K562 (cell line): ENCODE measurements around the gene EML3. TPM values are rescaled to one million over a fixed set of nuclear protein-coding genes. Genes with fewer than 3 reads are reported as not detected.

Experiments used
- RB1 ChIP-seq: fragments of 450-650 bp; IDR thresholded peaks from 2 replicates; pipeline ENCODE4 v1.6.1; 2017; ENCODE audit warnings: low read depth, mild to moderate bottlenecking
- ZBTB7A ChIP-seq: IDR thresholded peaks from 2 replicates; pipeline ENCODE4 v1.6.1; 2011; ENCODE audit warnings: low read depth, mild to moderate bottlenecking, low read length, moderate library complexity, borderline replicate concordance; ENCODE audit not compliant: control insufficient read depth
- ZNF609 ChIP-seq: sonication (generic); formaldehyde crosslinking; IDR thresholded peaks from 2 replicates; pipeline ENCODE4 v1.8.1; 2023; ENCODE audit warnings: missing genetic modification reagents, mild to moderate bottlenecking, borderline replicate concordance
- polyA plus RNA-seq, 8 experiments: library from polyadenylated mRNA; depleted of rRNA in 4 of 8; stranded (reverse) in 5 of 8; unstranded in 3 of 8; fragments of >200 nt; fragmentation: Nextera tagmentation in 2 of 8; fragmentation: Illumina TruSeq in 1 of 8; extraction: Ambion mirVana in 2 of 8; extraction: Trizol in 1 of 8; gene quantifications; 2 replicates each; pipeline versions ENCODE4 v1.2.1 to v1.2.3, GENCODE V29; 2011 to 2014; ENCODE audit warnings: inconsistent platforms in 1 of 8, missing spikeins in 1 of 8
- total RNA-seq, 7 experiments: library from RNA; depleted of rRNA in 6 of 7; stranded (reverse); fragments of >200 nt in 6 of 7; fragmentation: Illumina TruSeq in 2 of 7; extraction: Trizol in 2 of 7; gene quantifications; 2 replicates each; pipeline versions ENCODE4 v1.2.1 to v1.2.3, GENCODE V29; 2011 to 2021; ENCODE audit warnings: low replicate concordance in 1 of 7
- TF ChIP-seq, protein P1 (sequence below): fragments of 200-600 bp; sonication (generic); IDR thresholded peaks from one replicate; pipeline ENCODE4 v1.6.1; 2012; ENCODE audit warnings: mild to moderate bottlenecking, low read depth, low read length, inconsistent platforms
- TF ChIP-seq, protein P2 (sequence below), 2 experiments: fragments of 450-650 bp in 1 of 2; sonication (generic) in 1 of 2; formaldehyde crosslinking in 1 of 2; IDR thresholded peaks in 1 of 2; conservative IDR thresholded peaks in 1 of 2; 2 replicates each; pipeline versions ENCODE4 v1.6.1 to v1.8.1; 2016 to 2023; ENCODE audit warnings: mild to moderate bottlenecking in 2 of 2, moderate library complexity in 2 of 2, inconsistent platforms in 1 of 2, missing genetic modification reagents in 1 of 2

Gene EML3
- total and polyA plus RNA-seq, 9 of the 15 experiments (the other 6 are each of a cell fraction or from before 2014, with no cell fraction given), result 0.32 to 90.5 (median 26.4) TPM

DNA sequence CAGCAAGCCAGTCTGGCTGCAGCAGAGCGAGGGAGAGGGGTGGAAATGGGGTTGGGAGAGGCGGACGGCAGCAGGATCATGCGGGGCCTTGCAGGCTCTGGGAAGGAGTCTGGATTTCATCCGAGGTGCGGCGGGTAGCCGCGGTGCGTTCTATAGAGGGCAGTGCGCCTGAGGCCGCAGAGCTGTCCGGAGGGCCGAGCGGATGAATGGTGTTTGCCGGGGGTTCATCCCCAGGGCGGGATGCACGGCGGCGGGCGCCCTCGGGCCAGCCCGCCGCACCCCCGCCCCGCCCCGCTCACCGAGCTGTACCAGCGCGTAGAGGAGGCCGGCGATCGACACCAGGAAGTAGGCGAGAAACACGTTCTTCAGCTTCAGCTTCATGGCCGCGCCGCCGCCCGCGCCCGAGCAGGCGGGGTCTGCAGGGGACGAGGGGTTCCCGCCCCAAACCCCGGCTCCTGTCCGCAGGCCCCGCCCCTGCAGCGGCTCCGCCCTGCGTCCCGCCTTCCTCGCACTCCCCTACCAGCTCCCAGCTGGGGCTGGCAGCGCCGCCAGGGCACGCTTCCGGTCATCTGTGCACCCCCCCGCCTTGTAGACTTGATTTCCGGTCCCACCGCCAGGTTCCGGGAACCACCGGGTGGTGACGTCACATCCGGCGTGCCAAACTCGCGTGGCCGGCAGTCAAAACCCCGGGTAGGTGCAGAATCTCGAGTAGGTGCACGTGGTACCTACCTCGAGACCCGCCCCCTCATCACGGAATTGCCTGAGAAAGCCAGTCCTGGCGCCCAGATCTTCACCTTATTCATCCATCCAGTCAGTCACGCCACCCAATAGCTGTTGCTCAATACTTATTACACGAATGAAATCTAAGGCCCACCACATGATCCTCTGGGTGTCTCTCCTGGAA, 9.2 kb upstream of the EML3 start, which contains the start of gene B3GAT3 (continued):
- TF ChIP-seq, protein P1, sequence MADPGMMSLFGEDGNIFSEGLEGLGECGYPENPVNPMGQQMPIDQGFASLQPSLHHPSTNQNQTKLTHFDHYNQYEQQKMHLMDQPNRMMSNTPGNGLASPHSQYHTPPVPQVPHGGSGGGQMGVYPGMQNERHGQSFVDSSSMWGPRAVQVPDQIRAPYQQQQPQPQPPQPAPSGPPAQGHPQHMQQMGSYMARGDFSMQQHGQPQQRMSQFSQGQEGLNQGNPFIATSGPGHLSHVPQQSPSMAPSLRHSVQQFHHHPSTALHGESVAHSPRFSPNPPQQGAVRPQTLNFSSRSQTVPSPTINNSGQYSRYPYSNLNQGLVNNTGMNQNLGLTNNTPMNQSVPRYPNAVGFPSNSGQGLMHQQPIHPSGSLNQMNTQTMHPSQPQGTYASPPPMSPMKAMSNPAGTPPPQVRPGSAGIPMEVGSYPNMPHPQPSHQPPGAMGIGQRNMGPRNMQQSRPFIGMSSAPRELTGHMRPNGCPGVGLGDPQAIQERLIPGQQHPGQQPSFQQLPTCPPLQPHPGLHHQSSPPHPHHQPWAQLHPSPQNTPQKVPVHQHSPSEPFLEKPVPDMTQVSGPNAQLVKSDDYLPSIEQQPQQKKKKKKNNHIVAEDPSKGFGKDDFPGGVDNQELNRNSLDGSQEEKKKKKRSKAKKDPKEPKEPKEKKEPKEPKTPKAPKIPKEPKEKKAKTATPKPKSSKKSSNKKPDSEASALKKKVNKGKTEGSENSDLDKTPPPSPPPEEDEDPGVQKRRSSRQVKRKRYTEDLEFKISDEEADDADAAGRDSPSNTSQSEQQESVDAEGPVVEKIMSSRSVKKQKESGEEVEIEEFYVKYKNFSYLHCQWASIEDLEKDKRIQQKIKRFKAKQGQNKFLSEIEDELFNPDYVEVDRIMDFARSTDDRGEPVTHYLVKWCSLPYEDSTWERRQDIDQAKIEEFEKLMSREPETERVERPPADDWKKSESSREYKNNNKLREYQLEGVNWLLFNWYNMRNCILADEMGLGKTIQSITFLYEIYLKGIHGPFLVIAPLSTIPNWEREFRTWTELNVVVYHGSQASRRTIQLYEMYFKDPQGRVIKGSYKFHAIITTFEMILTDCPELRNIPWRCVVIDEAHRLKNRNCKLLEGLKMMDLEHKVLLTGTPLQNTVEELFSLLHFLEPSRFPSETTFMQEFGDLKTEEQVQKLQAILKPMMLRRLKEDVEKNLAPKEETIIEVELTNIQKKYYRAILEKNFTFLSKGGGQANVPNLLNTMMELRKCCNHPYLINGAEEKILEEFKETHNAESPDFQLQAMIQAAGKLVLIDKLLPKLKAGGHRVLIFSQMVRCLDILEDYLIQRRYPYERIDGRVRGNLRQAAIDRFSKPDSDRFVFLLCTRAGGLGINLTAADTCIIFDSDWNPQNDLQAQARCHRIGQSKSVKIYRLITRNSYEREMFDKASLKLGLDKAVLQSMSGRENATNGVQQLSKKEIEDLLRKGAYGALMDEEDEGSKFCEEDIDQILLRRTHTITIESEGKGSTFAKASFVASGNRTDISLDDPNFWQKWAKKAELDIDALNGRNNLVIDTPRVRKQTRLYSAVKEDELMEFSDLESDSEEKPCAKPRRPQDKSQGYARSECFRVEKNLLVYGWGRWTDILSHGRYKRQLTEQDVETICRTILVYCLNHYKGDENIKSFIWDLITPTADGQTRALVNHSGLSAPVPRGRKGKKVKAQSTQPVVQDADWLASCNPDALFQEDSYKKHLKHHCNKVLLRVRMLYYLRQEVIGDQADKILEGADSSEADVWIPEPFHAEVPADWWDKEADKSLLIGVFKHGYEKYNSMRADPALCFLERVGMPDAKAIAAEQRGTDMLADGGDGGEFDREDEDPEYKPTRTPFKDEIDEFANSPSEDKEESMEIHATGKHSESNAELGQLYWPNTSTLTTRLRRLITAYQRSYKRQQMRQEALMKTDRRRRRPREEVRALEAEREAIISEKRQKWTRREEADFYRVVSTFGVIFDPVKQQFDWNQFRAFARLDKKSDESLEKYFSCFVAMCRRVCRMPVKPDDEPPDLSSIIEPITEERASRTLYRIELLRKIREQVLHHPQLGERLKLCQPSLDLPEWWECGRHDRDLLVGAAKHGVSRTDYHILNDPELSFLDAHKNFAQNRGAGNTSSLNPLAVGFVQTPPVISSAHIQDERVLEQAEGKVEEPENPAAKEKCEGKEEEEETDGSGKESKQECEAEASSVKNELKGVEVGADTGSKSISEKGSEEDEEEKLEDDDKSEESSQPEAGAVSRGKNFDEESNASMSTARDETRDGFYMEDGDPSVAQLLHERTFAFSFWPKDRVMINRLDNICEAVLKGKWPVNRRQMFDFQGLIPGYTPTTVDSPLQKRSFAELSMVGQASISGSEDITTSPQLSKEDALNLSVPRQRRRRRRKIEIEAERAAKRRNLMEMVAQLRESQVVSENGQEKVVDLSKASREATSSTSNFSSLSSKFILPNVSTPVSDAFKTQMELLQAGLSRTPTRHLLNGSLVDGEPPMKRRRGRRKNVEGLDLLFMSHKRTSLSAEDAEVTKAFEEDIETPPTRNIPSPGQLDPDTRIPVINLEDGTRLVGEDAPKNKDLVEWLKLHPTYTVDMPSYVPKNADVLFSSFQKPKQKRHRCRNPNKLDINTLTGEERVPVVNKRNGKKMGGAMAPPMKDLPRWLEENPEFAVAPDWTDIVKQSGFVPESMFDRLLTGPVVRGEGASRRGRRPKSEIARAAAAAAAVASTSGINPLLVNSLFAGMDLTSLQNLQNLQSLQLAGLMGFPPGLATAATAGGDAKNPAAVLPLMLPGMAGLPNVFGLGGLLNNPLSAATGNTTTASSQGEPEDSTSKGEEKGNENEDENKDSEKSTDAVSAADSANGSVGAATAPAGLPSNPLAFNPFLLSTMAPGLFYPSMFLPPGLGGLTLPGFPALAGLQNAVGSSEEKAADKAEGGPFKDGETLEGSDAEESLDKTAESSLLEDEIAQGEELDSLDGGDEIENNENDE, result no peak
- TF ChIP-seq ZBTB7A (peak; percentile 95), ZNF609 (0 out of 2 replicates have a peak, but pooled peaks have one; percentile 44), RB1 (peak; percentile 68)
- TF ChIP-seq, protein P2, sequence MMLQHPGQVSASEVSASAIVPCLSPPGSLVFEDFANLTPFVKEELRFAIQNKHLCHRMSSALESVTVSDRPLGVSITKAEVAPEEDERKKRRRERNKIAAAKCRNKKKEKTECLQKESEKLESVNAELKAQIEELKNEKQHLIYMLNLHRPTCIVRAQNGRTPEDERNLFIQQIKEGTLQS (IDR thresholded peaks at IDR 0.05), result peak; percentile 99
- TF ChIP-seq, protein P2 (CRISPR knock-in tag; conservative IDR thresholded peaks at IDR 0.05), result peak; percentile 79
